GM12864 (cell line): ENCODE measurements around the gene PHYHIPL.

Experiments
- DNase-seq: peaks from one replicate; pipeline ENCODE4 v3.0.0-alpha.2; 2011; ENCODE audit warnings: low read depth
- H3K4me3 ChIP-seq: 2 replicates; pipeline ENCODE4 v1.5.1; 2011; ENCODE audit warnings: mild to moderate bottlenecking, low read depth, low read length, control low read depth
- CTCF ChIP-seq: IDR thresholded peaks from 2 replicates; pipeline ENCODE4 v1.5.1; 2011; ENCODE audit warnings: low read depth, mild to moderate bottlenecking, moderate library complexity, low read length, control low read depth, inconsistent platforms; ENCODE audit errors: missing control alignments

Gene PHYHIPL

GRCh38 chr10:59134785-59135184, 41.7 kb upstream of the PHYHIPL start:
- no peak for DNase-seq

GRCh38 chr10:59135275-59135674, 41.2 kb upstream of the PHYHIPL start:
- TF ChIP-seq CTCF, result no peak
- no peak for DNase-seq

More at GRCh38 chr10:59134785-59135184, 41.7 kb upstream of the PHYHIPL start:
- no peak for TF ChIP-seq CTCF
- no peak overlapping the region for H3K4me3 ChIP-seq

GRCh38 chr10:59138052-59138451, 38.4 kb upstream of the PHYHIPL start:
- DNase-seq, result no peak
- no peak overlapping the region for H3K4me3 ChIP-seq
- no peak for TF ChIP-seq CTCF

More at GRCh38 chr10:59135275-59135674, 41.2 kb upstream of the PHYHIPL start:
- H3K4me3 ChIP-seq, result no peak overlapping the region

GRCh38 chr10:59143544-59143943, 32.9 kb upstream of the PHYHIPL start:
- H3K4me3 ChIP-seq, result no peak overlapping the region
- no peak for DNase-seq
- TF ChIP-seq CTCF, result no peak

- no peak overlapping the region for H3K4me3 ChIP-seq
Observed at GRCh38 chr10:59148701-59149100, 27.7 kb upstream of the PHYHIPL start.

GRCh38 chr10:59155556-59155955, 20.9 kb upstream of the PHYHIPL start:
- no peak for DNase-seq
- H3K4me3 ChIP-seq, result no peak overlapping the region
- TF ChIP-seq CTCF, result no peak

More at GRCh38 chr10:59148701-59149100, 27.7 kb upstream of the PHYHIPL start:
- no peak for TF ChIP-seq CTCF
- no peak for DNase-seq

- TF ChIP-seq CTCF, result no peak
- H3K4me3 ChIP-seq, result no peak overlapping the region
- DNase-seq, result no peak
Observed at GRCh38 chr10:59167512-59167911, 8.9 kb upstream of the PHYHIPL start.
